Uterus (tissue), 4 donors: Measurements from ENCODE around the gene PACS1. TPM values are rescaled to one million over a fixed set of nuclear protein-coding genes. Genes with fewer than 3 reads are reported as not detected.

Experiments used
- DNase-seq, 2 donors: peaks; one replicate each; pipeline ENCODE4 v3.0.0-alpha.2; 2019 to 2020
- H3K27ac ChIP-seq, 2 donors: fragments of 200-600 bp; sonication (generic); 1 replicate in 1 of 2; 2 replicates in 1 of 2; pipeline ENCODE4 v1.5.1; 2016 to 2018
- H3K27me3 ChIP-seq, 2 donors: fragments of 200-600 bp; sonication (generic); one replicate each; pipeline ENCODE4 v1.5.1; 2018 to 2019; ENCODE audit warnings: control low read depth in 1 of 2
- H3K36me3 ChIP-seq, 2 donors: fragments of 200-600 bp; sonication (generic); one replicate each; pipeline ENCODE4 v1.5.1; 2019; ENCODE audit warnings: control low read depth in 1 of 2
- H3K4me1 ChIP-seq, 2 donors: fragments of 200-600 bp; sonication (generic); one replicate each; pipeline ENCODE4 v1.5.1; 2018 to 2019; ENCODE audit warnings: control low read depth in 1 of 2
- H3K4me3 ChIP-seq, 2 donors: fragments of 200-600 bp; sonication (generic); 1 replicate in 1 of 2; 2 replicates in 1 of 2; pipeline ENCODE4 v1.5.1; 2018 to 2019; ENCODE audit warnings: mild to moderate bottlenecking in 1 of 2
- H3K9me3 ChIP-seq, 2 donors: fragments of 200-600 bp; sonication (generic); one replicate each; pipeline ENCODE4 v1.5.1; 2019; ENCODE audit warnings: control low read depth in 1 of 2
- POLR2A ChIP-seq, 2 donors: fragments of 450-650 bp; IDR thresholded peaks; one replicate each; pipeline ENCODE4 v1.6.1; 2016; ENCODE audit warnings: antibody characterized with exemption in 2 of 2, mild to moderate bottlenecking in 1 of 2, moderate library complexity in 1 of 2
- intact Hi-C: fragments of 100-400 bp; cut with DNase I; formaldehyde crosslinking; loops from one replicate; pipeline ENCODE4 v1.15.1; 2023; ENCODE audit warnings: low total_unique reads
- total RNA-seq, 4 donors: library from RNA; depleted of rRNA in 3 of 4; stranded (reverse); fragments of >200 nt in 3 of 4; gene quantifications; one replicate each; pipeline versions ENCODE4 v1.1.0 to v1.2.4, GENCODE V29; 2014 to 2023
- TF ChIP-seq, protein P1 (sequence below), 4 experiments: fragments of 200-600 bp in 2 of 4; fragments of 450-650 bp in 2 of 4; sonication (generic) in 2 of 4; IDR thresholded peaks; one replicate each; pipeline ENCODE4 v1.5.1; 2016 to 2019; ENCODE audit warnings: antibody characterized with exemption in 4 of 4, mild to moderate bottlenecking in 2 of 4, moderate library complexity in 1 of 4
- donor health status: DM: yes; HTN: yes; CAD: no.

Gene PACS1
- total RNA-seq, 4 donors from 2014 or later: 2.9 to 79.2 (median 57.2) TPM

DNA sequence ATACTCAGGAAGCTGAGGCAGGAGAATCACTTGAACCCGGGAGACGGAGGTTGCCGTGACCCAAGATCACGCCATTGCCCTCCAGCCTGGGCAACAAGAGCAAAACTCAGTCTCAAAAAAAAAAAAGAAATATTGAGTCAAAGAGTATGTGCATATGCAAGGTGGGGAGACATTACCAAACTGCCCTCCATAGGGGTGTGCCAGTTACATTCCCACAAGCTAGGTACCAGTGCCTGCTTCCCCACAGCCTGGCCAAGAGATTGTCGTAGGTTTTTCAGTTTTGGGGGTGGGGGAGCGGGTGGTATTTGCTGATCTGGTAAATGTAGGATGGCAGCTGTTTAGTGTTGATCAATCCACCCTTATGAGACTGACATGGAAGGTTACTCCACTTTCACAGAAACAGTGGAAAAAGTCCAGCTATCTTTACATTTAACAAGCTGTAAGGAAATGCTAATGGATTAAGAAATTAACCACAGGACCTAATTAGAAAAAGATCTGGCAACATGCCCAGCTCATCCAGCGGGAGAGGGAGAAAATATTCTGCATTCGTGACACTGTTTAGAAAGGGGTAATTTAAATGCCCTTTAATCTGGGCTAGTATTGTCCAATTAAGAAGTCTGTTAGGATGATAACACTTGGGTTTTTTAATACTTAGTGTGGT lies 89.4 kb downstream of the PACS1 start:
- Histone ChIP-seq H3K4me3 (no peak overlapping the region), H3K27me3 (no peaks in the 10 kb centered on the region), H3K27ac (no peak overlapping the region), H3K36me3 (no peaks in the 10 kb centered on the region), H3K9me3 (no peaks in the 10 kb centered on the region), H3K4me1 (no peaks in the 10 kb centered on the region)
- TF ChIP-seq POLR2A (IDR thresholded peaks at IDR 0.05): no peak
- no peak for DNase-seq
- intact Hi-C loops: no loop called here

DNA sequence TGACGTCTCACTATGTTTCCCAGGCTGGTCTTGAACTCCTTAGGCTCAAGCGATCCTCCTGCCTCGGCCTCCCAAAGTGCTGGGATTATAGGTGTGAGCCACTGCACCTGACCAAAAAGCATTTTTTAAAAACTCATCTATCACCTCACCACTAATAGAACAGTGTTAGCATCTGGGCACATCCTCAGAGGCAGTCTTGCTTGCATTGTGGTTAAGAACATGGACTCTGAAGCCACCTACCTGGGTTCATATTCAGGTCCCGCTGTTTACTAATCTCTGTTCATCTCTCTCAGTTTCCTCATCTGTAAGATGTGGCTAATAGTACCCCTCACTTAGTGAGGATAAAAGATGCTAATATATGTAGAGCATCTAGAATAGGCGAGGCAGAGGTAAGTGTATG lies 90.6 kb downstream of the PACS1 start:
- intact Hi-C loops: no loop called here
- no peak for TF ChIP-seq POLR2A (IDR thresholded peaks at IDR 0.05)
- TF ChIP-seq, protein P1, sequence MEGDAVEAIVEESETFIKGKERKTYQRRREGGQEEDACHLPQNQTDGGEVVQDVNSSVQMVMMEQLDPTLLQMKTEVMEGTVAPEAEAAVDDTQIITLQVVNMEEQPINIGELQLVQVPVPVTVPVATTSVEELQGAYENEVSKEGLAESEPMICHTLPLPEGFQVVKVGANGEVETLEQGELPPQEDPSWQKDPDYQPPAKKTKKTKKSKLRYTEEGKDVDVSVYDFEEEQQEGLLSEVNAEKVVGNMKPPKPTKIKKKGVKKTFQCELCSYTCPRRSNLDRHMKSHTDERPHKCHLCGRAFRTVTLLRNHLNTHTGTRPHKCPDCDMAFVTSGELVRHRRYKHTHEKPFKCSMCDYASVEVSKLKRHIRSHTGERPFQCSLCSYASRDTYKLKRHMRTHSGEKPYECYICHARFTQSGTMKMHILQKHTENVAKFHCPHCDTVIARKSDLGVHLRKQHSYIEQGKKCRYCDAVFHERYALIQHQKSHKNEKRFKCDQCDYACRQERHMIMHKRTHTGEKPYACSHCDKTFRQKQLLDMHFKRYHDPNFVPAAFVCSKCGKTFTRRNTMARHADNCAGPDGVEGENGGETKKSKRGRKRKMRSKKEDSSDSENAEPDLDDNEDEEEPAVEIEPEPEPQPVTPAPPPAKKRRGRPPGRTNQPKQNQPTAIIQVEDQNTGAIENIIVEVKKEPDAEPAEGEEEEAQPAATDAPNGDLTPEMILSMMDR (IDR thresholded peaks at IDR 0.05): no peak
- DNase-seq: no peak
- Histone ChIP-seq H3K4me1 (no peaks in the 10 kb centered on the region), H3K36me3 (no peaks in the 10 kb centered on the region), H3K27me3 (no peaks in the 10 kb centered on the region), H3K9me3 (no peaks in the 10 kb centered on the region), H3K4me3 (no peak overlapping the region), H3K27ac (no peak overlapping the region)

DNA sequence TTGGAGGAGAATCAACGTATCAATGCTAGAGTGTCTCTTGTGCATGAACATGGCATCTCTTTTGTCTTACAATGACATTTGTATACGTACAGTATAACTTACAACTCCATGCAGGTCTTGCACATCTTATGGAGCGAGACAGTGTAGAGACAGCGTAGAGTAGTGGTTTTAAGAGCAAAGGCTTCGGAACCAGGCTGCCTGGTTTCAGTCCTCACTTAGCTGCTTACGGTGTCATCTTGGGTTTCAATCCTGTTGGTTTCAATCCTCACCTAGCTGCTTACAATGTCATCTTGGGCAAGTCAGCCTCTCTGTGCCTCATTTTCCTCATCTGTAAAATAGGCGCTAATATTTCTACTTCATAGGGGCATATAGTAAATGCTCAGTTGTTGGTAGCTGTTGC lies 98.2 kb downstream of the PACS1 start:
- intact Hi-C loops: no loop called here
- no peak for DNase-seq

DNA sequence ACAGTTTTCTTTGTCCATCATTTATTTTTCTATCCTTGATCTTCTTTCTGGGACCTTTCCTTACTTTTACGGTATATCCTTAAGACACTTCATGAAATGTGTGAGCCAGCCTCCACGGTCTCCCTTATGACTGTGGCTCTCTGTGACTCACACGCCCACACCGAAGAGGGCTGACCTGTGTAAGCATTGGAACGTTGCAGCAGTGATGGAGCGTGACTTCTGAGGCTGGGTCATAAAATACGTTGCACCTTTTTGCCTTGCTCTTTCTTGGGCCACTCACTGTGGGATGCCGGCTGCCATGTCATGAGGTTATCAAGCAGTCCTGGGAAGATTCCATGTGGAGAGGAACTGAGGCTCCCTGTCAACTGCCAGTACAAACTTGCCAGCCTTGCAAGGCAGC lies 102.1 kb downstream of the PACS1 start:
- Histone ChIP-seq H3K4me3 (no peak overlapping the region), H3K9me3 (no peaks in the 10 kb centered on the region), H3K36me3 (no peaks in the 10 kb centered on the region), H3K27ac (no peak overlapping the region), H3K27me3 (no peaks in the 10 kb centered on the region), H3K4me1 (no peaks in the 10 kb centered on the region)
- intact Hi-C loops: no loop called here
- no peak for DNase-seq
- TF ChIP-seq, protein P1 (IDR thresholded peaks at IDR 0.05): no peak
- no peak for TF ChIP-seq POLR2A (IDR thresholded peaks at IDR 0.05)

More for the DNA sequence above, 98.2 kb downstream of the PACS1 start:
- no peak overlapping the region for H3K4me3 ChIP-seq
- no peaks in the 10 kb centered on the region for H3K36me3 ChIP-seq
- H3K4me1 ChIP-seq: no peaks in the 10 kb centered on the region
- H3K9me3 ChIP-seq: no peaks in the 10 kb centered on the region
- TF ChIP-seq POLR2A (IDR thresholded peaks at IDR 0.05): no peak
- TF ChIP-seq, protein P1 (IDR thresholded peaks at IDR 0.05): no peak
- H3K27me3 ChIP-seq: no peaks in the 10 kb centered on the region
- no peak overlapping the region for H3K27ac ChIP-seq

DNA sequence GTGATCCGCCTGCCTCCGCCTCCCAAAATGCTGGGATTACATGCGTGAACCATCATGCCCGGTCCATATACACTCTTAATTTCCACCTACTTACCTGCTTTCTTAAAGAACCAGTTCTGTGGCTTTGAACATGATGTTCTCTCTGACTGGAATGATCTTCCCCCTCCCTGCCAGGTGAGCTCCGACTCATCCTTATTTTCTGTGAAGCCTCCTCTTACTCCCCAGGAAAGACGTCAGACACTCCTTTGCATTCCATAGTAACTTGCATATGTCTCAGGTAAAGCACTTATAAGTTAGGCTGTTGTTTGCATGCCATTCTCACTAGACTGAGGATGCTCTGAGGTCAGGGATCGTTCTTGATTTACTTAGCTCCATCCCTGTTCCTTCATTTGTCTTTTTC lies 106.6 kb downstream of the PACS1 start:
- H3K36me3 ChIP-seq: no peaks in the 10 kb centered on the region
- no peaks in the 10 kb centered on the region for H3K27me3 ChIP-seq
- no peak for TF ChIP-seq POLR2A (IDR thresholded peaks at IDR 0.05)
- TF ChIP-seq, protein P1 (IDR thresholded peaks at IDR 0.05): no peak
- H3K4me3 ChIP-seq: no peak overlapping the region
- DNase-seq: no peak
- no peak overlapping the region for H3K27ac ChIP-seq
- H3K4me1 ChIP-seq: no peaks in the 10 kb centered on the region
- H3K9me3 ChIP-seq: no peaks in the 10 kb centered on the region
- intact Hi-C loops: no loop called here

DNA sequence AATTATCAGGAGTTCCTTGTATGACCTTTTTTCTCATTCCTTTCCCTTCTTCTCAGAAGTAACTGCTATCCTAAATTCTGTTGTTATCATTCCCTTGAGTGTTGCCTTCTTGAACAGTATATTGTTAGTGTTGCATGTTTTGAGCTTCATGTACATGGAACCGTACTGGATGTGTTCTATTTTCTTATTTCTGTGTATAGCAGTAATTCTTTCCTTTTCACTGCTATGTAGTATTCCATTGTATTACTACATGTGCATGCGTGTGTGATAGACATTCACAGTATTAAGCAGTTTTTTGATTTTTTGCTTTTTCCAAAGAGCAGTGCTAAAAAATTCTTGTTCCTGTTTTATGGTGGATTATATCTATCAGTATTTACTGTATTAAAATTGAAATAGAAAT lies 108.1 kb downstream of the PACS1 start:
- no peak for DNase-seq
- Histone ChIP-seq H3K27ac (no peak overlapping the region), H3K4me3 (no peak overlapping the region), H3K4me1 (no peaks in the 10 kb centered on the region), H3K27me3 (no peaks in the 10 kb centered on the region), H3K36me3 (no peaks in the 10 kb centered on the region), H3K9me3 (no peaks in the 10 kb centered on the region)
- intact Hi-C loops: no loop called here
- TF ChIP-seq POLR2A (IDR thresholded peaks at IDR 0.05): no peak
- TF ChIP-seq, protein P1 (IDR thresholded peaks at IDR 0.05): no peak
